Embryonic facial prominence (tissue), 1 donor: ENCODE measurements around the gene GAREM1.
A peak's percentile ranks its signal among the peaks of the same experiment; 100 is the strongest.
"Not testable (repeated sequence)": the region's sequence is repeated elsewhere in the genome, so short reads cannot be mapped to it uniquely, and the experiment has no call there.

Experiments
- DNase-seq: peaks from one replicate; pipeline ENCODE4 v3.0.0-alpha.2; 2016; ENCODE audit errors: extremely low spot score

GAREM1 gene

GRCh38 chr18:32293107-32293506 lies 177.6 kb downstream of the GAREM1 start:
- no peak for DNase-seq

GRCh38 chr18:32291623-32292022 lies 179.1 kb downstream of the GAREM1 start:
- not testable (repeated sequence) for DNase-seq

- DNase-seq, result no peak
Measured at GRCh38 chr18:32290810-32291209, 179.9 kb downstream of the GAREM1 start.

GRCh38 chr18:32289483-32290075 lies 181.1 kb downstream of the GAREM1 start:
- no peak for DNase-seq

GRCh38 chr18:32287873-32288272 lies 182.8 kb downstream of the GAREM1 start:
- DNase-seq, result no peak

- DNase-seq, result no peak
Measured at GRCh38 chr18:32287249-32287648, 183.4 kb downstream of the GAREM1 start.

GRCh38 chr18:32286749-32287148 lies 183.9 kb downstream of the GAREM1 start:
- no peak for DNase-seq

GRCh38 chr18:32284284-32284683 lies 186.4 kb downstream of the GAREM1 start:
- no peak for DNase-seq

GRCh38 chr18:32280911-32281310 lies 189.8 kb downstream of the GAREM1 start:
- DNase-seq, result no peak

- no peak for DNase-seq
Measured at GRCh38 chr18:32280188-32280783, 190.4 kb downstream of the GAREM1 start.

GRCh38 chr18:32278177-32278799 lies 192.4 kb downstream of the GAREM1 start:
- DNase-seq, result no peak

- DNase-seq, result no peak
Measured at GRCh38 chr18:32277549-32277948, 193.1 kb downstream of the GAREM1 start.

GRCh38 chr18:32276906-32277305 lies 193.8 kb downstream of the GAREM1 start:
- no peak for DNase-seq

- DNase-seq, result no peak
Measured at GRCh38 chr18:32276256-32276655, 194.4 kb downstream of the GAREM1 start.

GRCh38 chr18:32275221-32275620 lies 195.5 kb downstream of the GAREM1 start:
- DNase-seq, result no peak

GRCh38 chr18:32274307-32274706 lies 196.4 kb downstream of the GAREM1 start:
- no peak for DNase-seq

- DNase-seq, result peak; percentile 33
Measured at GRCh38 chr18:32271672-32272208, 198.9 kb downstream of the GAREM1 start.

GRCh38 chr18:32270341-32270740 lies 200.3 kb downstream of the GAREM1 start:
- no peak for DNase-seq

- no peak for DNase-seq
Measured at GRCh38 chr18:32267463-32267862, 203.2 kb downstream of the GAREM1 start.

- no peak for DNase-seq
Measured at GRCh38 chr18:32264401-32264800, 206.3 kb downstream of the GAREM1 start.

GRCh38 chr18:32262092-32262491 lies 208.6 kb downstream of the GAREM1 start:
- no peak for DNase-seq

- DNase-seq, result no peak
Measured at GRCh38 chr18:32261003-32261402, 209.7 kb downstream of the GAREM1 start.

GRCh38 chr18:32259553-32259952 lies 211.1 kb downstream of the GAREM1 start:
- DNase-seq, result no peak
